OCI-M2 (cell line): Measurements from ENCODE around the gene HMGN1.
"Not testable (repeated sequence)": the region's sequence is repeated elsewhere in the genome, so short reads cannot be mapped to it uniquely, and the experiment has no call there.

Source experiments
- DNase-seq: peaks from one replicate; lab custom pipeline; 2025; ENCODE audit not compliant: unreplicated experiment; lab: John Stamatoyannopoulos, UW

Gene HMGN1, protein sequence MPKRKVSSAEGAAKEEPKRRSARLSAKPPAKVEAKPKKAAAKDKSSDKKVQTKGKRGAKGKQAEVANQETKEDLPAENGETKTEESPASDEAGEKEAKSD

DNA sequence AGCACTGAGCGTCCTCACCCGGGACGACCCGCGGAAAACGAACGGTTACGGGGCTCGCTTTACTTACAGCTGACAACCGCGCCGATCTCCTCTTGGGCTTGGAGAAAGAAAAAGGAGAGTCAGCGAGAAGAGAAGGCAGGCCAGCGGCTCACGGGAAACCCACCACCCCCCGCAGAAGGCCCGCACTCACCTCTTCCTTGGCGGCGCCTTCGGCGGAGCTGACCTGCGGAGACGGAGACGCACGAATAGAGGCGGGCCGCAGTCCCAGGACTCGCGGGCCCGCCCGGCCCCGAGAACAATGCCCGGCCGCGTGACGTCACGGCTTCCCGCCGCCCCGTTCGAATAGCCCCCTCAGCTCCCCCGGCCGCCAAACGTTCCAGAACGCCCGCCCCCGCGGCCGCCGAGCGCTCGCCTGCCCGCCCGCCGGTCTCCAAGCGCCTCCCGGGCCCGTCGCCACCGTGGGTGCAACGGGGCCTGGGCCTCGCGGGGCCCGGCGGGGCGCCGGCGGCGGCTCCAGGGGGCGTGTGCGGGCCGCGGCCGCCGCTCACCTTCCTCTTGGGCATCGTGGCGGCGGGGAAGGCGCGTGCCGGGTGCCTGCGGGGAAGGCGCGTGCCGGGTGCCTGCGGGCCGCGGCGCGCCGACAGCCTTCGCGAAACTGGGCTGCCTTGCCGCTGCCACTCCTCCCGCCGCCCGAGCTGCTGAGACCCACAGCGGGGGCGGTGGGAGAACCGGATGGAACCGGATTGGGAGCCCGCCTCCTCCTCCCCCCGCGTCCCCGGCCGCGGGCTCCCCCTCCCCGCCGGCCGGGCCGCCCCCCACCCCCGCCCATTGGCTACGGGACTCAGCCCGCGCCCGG, at the start of gene HMGN1:
HMGN1 (minus strand) TSS at position 734 of the 856 bp plus-strand sequence; CDS start at position 563, 171 bp downstream.
- peak; percentile 98 for DNase-seq

DNA sequence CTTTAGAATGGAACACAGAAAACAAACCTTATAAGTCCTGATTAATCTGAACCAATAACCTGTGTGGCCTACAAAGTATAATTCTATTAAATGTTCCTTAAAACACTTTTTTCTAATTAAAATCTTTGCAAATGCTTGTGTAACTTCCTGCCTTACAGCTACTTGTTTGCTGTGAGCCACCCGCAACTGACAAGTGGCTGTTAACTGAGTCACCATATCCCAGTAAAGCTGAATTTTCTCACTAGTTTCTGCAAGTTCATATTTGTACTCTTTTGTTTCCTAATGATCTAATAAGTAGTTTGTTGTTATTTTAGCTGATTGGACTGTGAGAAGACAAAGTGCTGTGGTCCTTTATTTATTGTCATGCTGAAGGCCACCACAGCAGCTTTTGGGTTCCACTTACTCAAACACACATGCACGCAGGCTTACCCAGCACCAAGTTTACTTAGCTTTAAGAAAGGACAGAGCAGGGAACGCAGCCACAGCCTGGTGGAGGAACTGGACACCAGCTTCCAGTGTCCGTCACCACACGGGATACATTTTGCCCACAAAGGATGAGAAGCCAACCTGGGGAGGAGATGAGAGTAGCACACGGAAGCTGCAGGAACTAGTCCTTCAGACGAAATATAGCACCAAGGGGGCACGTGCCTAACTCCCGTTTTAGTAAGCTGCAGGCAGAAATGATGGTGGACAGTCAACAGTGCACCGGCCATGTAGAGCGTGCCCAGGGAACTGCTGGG, 48.9 kb upstream of the HMGN1 start:
- no peak for DNase-seq

DNA sequence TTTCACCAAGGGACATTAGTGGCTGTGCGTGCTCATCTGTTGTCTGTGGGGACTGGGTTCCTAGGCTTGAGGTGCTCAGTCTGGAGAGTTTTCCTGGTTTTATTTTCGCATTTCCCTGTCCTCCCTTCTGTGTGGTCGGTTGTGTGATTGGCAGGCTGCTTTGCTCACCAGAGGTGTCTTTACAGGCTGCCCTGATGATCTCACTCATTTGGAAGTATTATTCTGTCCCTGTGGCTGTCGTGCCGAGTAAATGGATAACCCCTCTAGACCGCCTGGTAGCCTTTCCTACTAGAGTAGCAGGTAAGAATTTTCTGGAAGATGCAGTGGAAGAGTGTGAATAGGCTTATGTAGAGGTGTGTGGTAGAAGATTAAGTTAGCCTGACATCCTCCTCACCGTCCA, 44.1 kb upstream of the HMGN1 start:
- DNase-seq: no peak

DNA sequence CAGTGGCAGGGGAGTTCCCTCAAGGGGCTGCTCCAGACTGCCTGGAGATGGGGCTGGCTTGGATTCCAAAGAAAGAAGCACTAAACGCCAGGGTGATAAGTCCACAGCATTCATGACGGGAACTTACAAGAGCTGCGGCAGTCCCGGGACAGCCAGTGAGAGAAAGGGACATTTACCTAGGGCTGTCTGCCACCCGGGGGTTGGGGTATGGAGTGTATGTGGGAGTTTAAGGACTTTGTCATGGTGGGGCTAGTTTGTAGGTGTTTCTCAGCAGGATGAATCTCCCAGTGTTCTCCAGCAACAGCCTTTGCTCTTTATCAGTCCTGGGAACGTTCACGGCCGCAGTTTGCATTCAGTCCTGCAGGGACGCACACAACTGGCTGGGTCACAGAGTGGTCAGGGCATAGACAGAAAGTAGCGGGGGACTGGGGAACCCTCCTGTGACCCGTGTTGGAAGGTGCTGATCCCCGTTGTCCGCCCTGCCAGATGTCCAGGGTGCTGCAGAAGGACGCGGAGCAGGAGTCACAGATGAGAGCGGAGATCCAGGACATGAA, 41.4 kb upstream of the HMGN1 start:
- DNase-seq: no peak

DNA sequence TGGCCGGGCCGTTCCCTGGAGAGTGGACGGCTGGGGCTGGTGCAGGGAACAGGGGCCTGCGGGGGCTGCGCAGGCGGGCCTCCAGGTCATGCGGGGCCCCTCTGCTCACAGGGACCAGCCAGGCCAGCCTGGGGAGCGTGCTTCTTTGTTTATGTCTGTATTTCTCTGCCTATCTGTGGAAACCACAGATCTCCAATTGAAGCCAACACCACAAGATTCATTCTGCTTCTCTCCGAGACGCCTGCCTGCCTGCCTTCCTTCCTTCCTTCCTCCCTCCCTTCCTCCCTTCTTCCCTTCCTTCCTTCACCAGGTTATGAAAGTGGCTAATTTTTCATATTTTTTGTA, 39.9 kb upstream of the HMGN1 start:
- no peak for DNase-seq

DNA sequence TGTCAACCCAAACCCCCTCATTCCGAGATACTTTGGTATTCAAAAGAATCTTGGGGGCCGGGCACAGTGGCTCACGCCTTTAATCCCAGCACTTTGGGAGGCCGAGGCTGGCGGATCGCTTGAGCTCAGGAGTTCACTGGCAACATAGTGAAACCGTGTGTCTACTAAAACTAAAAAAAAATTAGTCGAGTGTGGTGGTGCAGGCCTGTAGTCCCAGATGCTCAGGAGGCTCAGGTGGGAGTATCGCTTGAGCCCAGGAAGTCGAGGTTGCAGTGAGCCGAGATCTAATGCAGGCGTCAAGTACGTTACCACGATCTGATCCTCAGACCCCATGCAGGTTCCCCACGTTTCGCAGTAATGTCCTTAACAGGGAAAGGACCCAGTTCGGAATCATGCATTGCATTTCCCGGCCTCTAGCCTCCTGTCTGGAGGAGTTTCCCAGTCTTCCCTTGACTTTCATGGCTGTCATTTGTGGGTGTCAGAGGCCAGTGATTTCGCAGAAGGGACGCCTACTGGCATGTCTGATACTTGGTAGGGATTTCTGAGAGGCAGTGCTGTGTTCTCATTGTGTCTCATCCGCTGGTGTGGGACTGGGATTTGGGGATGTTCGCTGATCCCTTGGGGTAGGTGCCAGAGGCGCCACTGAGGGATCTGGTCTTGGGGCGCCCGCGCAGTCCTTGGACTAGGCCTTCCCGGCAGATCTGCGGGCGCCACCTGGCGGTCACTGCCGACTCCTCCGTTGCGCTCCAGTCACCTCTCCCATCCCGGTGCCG, 39.3 kb upstream of the HMGN1 start:
- DNase-seq: peak; percentile 99

DNA sequence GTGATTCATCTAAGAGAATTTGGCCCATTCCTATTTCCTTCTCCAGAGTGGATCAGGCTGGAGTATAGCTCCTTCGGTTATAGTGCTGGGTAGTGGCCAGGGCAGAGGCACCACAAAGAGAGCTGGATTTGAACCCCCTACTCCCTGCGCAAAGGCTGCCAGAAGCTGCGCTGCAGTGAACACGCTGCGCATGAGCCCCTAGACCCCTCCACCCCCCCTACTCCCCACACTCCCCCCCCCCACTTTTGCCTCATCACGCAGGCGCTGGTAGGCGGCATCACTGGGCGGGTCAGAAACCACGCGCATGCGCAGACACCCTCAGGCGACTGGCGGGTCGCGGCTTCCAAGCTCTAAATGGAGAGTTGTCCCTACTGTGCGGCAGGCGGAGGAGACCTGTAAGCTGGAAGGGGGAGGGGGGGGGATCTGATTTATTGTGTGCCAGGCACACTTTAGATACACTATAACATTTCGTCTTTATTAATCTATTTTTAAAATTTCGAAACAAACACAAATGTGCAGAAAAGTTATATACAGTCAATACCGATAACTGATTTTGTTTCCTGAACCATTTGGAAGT, 38.7 kb upstream of the HMGN1 start:
- peak; percentile 99 for DNase-seq

DNA sequence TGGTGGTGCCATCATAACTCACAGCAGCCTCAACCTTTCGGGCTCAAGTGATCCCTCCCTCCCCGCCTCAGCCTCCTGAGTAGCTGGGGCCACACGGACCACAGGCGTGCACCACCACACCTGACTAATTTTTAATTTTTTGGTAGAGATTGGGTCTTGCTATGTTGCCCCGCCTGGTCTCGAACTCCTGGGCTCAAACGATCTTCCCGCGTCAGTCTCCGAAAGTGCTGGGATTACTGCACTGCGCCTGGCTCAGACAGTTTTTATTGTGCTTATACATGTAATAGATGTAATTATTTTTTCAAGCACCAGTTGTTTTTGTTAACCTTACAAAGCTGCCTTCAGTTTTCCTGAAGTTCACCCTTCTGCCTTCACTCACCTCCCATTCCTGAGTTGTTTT, 38.0 kb upstream of the HMGN1 start:
- no peak for DNase-seq

DNA sequence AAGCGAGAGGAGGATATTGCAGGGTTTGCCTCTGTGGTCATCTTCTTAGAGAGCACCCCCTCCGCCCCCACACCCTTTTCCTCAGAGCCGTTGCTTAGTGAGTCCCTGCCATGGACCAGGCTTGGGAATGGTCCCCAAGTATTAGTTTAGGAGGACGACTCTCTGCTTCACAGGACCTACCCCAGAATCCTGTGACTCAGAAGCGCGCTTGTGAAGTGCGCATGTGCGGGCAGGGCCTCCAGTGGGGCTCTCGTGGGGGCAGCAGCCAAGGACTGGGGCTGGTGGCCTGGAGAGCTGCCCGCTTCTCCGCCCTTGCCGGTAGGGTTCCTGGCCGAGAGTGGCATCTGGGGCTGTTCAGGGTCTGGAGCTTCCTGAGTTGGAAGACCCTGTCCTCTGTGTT, 37.3 kb upstream of the HMGN1 start:
- DNase-seq: no peak

DNA sequence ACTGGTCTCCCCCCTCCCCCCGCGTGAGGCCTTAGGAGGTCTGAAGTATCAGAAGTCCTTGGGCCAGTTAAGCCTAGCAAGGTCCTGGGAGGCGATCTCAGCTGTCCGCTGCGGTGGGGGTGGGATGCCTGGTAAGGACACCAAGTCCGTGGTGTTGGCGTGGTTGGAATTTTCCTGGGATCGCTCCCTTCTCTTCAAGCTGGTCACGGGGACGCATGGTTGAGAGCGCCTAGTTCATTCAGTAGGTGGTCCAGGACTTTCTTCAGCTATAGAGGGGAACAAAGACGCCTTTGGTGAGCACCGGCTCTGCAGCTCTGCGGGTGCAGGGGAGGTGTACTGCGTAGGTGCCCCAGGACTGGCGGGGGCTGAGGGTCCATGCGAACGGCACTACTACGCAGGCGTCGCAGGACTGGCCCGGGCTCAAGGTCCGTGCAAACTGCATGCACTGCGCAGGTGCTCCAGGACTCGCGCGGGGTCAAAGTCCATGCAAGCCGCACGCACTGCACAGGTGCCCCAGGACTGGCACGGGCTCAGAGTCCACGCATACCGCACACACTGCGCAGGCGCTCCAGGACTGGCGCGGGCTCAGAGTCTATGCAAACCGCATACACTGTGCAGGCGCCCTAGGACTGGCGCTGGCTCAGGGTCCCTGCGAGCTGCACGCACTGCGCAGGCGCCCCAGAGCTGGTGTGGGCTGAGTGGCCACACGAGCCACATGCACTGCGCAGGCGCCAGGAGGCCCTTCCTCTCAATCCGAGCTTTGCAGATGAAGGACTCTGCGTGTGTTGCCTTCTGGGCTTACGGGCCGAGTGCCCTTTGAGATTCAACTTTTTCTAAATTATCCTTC, 36.6 kb upstream of the HMGN1 start:
- no peak for DNase-seq

DNA sequence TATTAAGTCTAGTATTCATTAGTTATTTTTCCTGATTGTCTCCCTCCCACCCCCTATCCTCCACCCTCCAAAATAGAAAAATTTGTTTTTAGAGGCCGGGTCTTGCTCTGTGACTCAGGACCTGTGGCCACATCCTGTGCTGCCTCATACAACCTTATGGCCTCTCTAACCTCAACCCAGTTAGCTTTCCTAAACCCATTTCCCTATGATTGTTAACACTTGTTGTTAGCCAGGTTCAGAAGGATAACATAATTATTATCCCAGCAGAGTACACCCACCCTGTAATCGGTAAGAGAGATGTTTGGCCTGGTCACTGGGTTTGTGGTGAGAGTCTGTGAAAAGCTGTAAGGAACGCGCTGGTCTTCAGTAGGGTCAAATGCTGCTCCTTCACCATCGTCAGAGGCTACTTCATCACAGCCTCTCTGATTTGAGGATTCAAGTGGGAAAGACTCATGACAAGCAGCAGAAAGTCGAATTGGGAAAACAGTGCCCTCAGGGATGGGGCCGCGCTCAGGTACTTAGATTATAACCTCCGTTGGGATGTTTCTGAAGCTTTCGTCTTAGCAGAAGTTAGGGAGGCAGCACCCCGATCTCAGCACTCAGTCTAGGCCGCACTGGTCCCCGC, 35.9 kb upstream of the HMGN1 start:
- no peak for DNase-seq

DNA sequence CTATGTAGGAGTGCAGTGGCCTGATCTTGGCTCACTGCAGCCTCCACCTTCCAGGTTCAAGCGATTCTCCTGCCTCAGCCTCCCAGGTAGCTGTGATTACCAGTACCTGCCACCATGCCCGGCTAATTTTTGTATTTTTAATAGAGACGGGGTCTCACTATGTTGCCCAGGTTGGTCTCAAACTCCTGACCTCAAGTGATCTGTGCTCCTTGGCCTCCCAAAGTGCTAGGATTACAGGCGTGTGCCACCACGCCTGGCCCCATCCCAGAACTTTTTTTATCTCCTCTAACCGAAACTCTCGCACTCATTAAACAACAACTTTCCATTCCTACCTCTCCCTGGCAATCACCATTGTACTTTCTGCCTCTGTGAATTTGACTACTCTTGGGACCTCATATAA, 33.2 kb upstream of the HMGN1 start:
- not testable (repeated sequence) for DNase-seq

DNA sequence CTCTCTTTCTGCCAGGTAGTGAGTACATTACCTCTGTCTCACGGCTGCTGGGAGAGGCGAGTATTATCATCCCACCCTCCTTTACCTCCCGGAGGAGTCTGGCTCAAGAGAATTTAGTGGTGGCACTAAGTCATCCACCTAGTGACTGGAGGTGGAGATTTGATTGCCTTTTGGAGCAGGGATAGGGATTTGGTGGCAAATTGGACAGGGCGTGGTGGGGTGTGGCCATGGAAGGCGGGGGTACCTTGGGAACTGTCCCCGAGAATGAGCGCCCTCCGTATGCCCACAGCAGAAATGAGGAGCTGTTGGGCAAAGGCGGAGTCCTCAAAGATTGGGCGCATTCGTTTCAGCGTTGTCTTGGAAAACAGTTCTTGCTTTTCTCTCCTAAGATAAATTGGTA, 32.1 kb upstream of the HMGN1 start:
- no peak for DNase-seq

DNA sequence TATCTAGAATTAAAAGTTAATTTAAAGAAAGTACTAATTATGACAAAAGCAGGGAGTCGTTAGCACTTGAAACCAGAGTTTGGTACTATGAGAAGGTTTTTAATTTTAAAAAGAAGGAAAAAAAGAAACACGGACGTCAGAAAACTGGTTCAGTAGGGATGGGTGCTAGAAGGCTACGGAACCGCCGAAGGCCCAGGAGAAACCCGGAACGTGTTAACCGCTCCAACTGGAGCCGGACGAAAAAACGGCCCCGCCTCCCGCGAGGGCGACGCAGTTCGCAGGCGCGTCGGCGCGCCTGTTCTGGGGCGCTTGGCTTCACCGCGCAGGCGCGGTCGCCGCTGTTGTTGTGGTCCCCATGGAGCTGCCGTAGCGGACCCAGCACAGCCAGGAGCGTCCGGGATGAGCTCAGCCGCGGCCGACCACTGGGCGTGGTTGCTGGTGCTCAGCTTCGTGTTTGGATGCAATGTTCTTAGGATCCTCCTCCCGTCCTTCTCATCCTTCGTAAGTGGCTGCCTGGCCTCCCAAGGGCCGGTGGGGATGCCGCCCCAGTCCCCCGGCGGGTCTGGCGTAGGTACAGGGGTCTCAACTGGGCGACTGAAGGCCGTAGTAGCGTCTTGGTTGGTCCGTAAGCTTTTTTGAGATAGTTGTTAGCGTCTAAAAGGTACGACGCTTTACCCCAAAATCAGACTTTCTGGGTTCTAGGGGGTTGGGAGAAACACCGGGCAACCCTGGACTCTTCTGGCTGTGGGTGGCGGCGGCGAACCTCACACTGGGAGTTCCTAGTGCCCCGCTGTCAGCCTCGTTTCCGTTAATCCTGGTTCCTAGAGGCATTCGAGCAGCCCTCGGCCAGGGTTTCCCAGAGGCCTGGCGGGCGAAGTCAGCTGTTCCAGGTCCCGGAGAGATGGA, 31.4 kb upstream of the HMGN1 start:
- DNase-seq: peak; percentile 98

DNA sequence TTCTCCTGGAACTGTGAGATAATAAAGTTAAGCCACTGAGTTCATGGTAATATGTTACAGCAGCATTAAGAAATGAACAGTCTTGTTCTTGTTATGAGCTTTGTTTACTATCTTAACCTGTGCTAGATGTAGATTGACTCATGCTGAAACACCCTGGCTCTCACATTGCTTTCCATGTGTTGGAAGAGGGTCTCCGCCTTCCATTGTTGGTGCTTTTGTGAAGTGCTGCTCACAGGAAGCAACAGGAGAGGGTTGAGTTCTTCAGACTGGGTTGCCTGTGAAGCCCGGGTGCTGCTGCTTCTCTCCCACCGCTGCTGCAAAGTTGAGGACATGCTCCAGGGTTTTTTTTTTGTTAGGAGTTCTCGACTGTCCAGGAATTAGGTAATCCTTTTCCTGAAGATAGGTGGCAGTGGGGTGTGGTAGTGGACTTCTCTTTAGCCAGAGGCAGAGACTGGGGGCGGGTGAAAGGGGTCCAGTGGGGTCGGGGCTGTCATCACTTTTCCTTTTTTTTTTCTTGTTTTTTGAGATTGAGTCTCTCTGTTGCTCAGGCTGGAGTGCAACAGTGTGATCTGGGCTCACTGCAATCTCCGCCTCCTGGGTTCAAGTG, 28.7 kb upstream of the HMGN1 start:
- peak; percentile 61 for DNase-seq

DNA sequence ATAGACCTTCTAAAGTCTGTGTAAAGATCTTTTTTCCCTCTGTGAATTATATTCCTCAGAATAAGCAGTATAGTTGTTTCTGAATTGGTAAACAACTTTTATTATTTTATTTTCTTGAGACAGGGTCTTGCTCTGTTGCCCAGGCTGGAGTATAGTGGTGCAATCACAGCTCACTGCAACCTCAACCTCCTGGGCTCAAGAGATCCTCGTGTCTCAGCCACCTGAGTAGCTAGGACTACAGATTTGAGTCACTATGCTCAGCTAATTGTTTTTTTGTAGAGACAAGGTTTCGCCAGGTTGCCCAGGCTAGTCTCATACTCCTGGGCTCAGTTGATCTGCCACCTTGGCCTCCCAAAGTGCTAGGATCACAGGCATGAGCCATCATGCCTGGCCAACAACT, 26.6 kb upstream of the HMGN1 start:
- no peak for DNase-seq

DNA sequence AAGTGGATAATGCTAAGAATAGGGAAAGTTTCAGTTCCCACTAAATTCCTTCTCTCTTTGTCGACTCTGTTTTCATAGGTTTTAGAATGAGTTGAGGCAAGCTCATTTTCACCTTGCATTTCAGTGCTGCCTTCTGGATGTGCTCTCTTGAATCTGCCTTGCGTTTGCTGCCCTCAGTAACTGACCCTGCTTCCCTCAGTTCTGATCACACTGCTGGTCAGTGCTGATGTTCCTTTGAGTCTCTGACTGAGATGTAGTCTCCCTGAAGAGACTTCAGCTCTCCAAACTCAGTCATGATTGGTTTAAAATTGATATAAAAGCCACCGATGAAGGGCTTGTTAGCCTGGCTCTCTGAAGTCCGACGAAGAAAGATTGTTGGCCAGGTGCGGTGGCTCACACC, 25.2 kb upstream of the HMGN1 start:
- DNase-seq: no peak

DNA sequence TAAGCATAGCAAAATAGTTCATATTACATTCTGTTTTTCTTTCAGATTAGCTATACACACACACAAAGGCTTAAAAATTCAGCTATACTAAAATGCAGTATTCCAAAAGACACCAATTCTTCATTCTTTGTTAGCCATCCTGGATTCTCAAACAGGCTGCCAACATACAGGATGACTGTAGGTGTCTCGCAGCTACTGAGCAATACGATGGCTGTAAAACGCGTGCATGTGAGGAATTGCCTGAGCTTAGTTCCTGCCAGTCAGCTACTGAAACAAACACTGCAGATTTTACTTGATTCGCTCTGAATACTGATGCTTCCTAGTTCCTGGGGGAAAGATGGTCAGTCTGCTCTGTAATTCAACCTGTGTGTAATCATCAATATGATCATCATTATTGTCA, 24.7 kb upstream of the HMGN1 start:
- peak; percentile 79 for DNase-seq
